Frontal cortex (tissue), 4 donors: ENCODE results near the gene ZNF775. TPM values are rescaled to one million over a fixed set of nuclear protein-coding genes. Genes with fewer than 3 reads are reported as not detected.

Experiments
- DNase-seq, 2 donors: peaks; one replicate each; pipeline ENCODE4 v3.0.0; 2012; ENCODE audit warnings: low spot score in 2 of 2
- FAIRE-seq: peaks from 2 replicates; lab custom pipeline; 2012; peaks lifted over from hg19 to GRCh38; lab: Jason Lieb, UNC
- total RNA-seq: library from RNA; depleted of rRNA; stranded (reverse); fragments of >200 nt; gene quantifications from one replicate; pipeline ENCODE4 v1.2.3, GENCODE V29; 2014
- donor health status: control.
- donor health status: control.
- donor health status: control.

The ZNF775 gene
- total RNA-seq, 1 donor from 2014 or later = 10.2 TPM

DNA sequence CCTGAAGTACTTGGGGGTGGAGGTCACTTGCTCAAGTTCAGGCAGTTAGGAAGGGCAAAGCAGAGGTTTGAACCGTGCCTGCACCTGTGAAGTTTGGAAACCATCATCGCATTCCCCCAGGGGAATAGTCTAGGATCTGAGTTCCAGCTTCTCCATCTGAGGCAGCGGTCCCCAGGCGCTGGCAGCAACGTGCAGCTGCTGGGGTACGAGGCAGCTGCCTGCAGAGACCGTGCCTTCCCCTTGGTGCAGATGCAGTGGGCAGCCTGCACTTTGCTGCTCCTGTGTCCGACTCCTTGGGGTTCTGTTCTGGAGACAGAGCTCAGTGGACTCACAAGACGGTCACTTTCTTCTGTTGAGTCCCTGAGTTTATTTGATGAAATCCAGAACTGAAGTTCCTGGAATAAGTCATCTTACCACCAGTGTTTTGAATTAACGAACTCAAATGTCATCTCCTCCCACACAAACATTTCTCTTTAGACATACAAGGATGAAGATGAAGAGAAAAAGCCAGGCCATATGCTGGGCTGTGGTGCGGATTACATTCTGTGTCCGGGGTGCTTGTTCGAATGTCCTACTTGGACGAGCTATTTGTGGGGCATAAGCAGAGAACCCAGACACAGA, 51.4 kb downstream of the ZNF775 start:
- no peak for DNase-seq
- FAIRE-seq = no peak

DNA sequence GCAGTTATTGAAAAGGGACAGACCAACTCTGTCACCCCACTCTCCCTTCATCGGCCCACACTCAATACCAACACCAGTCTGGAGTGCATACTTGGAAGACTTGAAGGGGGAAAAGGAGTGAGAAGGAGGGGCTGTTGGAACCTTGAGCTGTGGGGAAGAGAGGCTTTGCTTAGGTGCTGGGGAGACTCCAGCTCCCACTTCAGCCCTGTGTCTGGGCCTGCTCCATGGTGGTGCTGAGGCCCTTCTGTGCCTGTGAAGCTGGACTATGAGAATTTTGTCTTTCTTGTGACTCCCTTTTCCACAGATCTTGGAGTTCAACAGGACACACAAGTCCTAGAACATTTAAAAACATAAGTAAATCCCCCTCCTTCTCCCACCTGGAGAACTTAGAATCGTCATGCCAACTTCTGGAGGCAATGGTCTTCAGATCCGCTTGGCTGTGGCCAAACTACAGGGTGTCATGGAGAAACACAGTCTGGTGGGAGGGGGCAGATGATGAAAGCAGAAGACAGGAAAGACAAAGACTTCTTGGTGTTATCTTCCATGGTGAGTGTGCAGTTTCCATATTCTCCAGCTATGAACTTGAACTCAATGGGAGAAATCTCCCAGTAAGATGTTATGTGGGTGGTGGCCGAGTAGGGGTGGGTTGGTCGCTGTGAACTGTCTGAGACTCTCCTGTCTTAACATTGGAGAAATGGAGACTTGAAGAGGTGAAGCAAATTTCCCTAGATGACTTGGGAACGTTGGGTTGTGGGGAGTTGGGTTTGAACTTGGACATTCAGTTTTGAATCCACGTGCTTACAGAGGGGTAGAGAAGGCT, 52.9 kb downstream of the ZNF775 start:
- FAIRE-seq = no peak
- DNase-seq = no peak

DNA sequence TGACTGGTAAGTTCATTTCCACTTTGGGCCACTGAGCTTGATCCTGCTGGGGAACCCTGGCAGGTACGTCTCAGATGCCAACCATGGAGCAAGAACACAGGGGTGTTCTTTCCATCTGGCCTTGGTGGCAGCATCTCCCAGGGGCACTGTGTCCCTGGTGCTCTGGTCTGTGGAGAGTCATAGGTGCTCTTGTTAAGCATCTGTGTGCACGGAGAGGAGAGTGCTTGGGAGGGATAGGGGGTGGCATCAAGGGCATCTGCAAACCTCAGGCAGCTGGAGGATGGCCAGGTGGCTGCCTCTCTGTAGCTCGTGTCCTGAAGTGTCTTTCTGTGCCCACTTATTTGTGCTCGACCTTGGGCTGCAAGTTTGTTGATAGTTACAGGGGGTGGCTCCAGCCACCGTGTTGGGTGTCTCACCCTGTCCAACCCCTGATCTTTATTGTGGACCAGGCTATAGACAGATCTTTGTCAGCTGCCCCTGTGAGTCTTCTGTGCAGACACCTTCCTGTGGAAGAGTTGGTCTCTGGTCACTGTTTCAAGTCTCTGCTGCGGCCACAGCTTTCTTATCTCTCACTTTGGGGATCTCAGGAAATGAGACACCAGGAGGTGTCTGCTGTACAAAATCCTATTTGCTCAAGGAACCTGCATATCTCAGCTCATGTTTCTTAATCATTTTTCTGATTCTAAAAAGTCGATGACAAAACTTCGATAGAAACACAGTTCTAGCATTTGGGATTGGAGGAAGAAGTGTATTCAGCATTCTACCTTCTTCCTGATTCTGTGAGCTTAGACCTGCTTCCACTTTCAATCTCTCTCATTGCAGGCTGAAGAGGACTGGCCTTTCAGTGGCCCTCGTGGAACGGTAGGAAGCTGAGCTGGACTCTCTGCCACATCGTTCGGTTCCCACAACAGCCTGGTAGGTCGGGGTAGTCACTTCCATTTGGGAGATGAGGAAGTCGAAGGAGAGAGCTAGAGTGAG, 54.1 kb downstream of the ZNF775 start:
- FAIRE-seq (no peak), DNase-seq (no peak)

DNA sequence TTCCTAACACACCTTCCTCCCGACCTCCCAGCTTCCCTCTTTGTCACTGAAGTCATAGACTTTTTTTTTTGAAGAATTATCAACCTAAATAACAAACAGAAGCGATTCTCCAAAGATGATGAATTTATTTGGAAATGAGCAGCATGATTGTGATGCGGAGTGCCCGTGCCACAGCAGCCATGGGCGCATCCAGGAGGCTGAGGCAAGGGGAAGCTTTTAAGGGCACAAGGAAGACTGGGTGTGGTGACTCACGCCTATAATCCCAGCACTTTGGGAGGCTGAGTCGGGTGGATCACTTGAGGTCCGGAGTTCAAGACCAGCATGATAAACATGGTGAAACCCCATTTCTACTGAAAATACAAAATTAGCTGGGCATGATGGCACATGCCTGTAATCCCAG, 55.1 kb downstream of the ZNF775 start:
- no peak for DNase-seq
- no peak for FAIRE-seq

DNA sequence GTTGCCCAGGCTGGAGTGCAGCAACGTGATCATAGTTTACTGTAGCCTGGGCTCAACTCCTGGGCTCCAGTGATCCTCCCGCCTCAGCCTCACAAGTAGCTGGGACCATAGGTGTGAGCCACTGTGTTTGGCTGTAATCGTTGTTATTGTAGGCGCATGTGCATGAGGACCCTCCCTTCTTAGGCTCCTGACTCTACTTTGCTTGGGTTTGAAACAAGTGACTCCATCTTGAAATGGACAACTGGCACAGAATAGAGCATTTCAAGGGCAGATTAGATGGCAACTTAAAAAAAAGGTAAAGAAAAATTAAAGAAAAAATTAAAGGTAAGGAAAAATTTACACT, 55.9 kb downstream of the ZNF775 start:
- FAIRE-seq = no peak

DNA sequence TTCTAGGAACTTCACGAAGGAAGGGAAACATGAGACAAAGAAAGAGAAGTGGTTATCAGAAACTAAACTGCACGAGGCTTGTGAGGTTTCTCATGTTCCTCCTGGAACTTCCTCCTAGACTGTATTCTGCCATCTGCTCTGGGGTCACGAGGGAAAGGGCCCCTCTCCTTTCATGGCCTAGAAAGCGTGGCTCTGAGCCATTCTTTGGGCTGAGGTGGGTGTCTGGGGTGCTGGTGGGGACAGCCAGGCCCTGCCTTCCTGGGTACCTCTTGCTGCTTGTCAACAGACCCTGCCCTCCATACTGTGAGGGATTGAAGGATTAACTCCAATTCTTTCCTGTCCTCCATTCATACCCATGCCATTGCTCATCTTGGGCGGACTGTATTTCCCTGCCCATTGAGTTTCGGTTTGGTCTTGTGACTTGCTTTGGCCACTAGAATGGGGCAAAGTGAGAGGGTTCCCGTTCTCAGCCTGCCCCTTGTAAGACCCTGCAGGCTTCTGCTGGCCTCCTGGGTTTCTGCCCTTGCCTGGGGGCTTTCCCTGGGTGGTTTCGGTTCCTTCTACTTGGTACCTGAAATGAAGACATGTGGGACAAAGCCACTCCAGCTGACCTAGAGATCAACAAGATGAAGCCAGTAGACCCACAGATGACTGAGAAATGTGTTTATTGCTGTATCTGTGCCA, 56.4 kb downstream of the ZNF775 start:
- DNase-seq (no peak), FAIRE-seq (no peak)

More for the DNA sequence above, 55.9 kb downstream of the ZNF775 start:
- no peak for DNase-seq

DNA sequence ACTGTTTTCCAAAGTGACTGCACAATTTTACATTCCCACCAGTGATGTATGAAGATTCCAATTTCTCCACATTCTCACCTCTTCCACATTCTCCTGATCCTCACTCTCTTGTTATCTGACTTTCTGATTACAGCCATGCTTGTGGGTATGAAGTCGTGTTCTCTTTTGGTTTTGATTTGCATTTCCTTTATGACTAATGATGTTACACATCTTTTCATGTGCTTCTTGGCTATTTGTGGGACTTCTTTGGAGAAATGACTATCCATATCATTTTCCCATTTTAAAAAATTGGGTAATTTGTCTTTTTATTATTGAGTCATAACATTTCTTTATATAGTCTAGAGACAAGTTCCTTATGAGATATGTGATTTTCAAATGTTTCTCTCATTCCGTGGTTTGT, 60.8 kb downstream of the ZNF775 start:
- no peak for DNase-seq
- no peak for FAIRE-seq

DNA sequence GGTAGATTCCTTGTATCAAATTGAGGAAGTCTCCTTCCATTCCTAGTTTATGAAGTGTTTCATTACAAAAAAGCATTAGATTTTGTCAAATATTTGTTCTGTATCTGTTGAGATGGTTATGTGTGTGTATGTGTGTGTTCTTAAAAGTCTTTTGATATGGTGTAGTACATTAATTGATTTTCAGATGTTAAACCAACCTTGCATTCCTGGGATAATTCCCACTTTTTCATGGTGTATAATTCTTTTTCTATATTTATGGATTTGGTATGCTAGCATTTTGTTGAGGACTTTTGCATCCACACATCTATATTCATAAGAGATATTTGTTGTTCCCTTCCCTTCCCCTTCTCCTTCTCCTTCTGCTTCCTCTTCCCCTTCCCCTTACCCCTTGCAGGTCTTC, 62.4 kb downstream of the ZNF775 start:
- DNase-seq (no peak), FAIRE-seq (no peak)

DNA sequence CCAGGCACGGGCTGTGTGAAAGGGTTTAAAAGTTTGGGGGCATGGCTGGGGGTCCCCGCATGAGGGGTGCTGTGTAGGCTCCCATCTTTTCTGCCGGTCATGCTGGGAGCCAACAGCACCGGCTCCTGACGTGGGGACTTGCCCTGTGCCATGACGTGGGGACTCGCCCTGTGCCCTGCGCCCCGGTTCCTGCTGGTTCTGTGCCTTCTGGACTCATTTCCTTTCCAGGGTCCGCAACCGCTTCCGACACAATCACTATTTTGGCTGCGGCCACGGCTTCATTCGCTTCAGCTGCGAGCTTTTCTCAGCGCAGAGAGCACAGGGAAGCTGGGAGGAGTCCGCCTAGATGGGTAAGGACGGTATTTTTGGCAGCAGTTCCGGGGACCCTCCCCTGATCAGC, 63.7 kb downstream of the ZNF775 start:
- DNase-seq = no peak
- no peak for FAIRE-seq

DNA sequence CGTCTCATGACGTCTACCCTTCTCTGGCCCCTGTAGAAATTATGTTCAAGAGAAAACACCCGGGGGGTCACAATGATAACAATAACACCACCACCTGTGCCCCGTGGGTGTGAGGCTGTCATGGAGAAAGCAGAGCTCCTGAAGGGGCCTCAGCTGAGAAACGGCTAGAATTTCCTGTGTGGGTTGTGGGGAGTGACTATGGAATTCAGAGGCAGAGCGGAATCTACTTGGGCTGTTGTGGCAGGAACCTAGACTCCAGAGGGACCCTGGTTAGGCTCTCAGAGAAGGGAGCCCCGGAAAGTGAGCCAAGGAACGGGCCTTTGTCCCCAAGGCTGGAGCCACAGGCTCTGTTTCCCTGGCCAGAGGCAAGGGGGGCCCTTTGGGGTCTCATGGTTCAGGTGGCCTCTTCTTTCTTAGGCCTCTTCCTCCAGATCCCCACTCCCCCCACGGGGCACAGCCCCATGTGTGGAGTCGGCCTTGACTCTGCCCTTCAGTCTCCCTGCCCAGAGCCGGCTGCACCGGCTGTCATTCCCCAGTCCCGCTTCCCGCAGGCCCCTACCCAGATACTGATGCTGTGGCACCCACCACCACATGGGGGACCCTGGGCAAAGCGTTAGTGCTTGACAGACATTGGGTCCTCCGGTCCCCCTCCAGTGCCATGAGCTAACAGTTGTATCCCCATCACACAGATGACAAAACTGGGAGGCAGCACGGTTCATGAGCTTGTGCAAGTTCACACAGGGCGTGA, 64.8 kb downstream of the ZNF775 start:
- no peak for DNase-seq
- no peak for FAIRE-seq

DNA sequence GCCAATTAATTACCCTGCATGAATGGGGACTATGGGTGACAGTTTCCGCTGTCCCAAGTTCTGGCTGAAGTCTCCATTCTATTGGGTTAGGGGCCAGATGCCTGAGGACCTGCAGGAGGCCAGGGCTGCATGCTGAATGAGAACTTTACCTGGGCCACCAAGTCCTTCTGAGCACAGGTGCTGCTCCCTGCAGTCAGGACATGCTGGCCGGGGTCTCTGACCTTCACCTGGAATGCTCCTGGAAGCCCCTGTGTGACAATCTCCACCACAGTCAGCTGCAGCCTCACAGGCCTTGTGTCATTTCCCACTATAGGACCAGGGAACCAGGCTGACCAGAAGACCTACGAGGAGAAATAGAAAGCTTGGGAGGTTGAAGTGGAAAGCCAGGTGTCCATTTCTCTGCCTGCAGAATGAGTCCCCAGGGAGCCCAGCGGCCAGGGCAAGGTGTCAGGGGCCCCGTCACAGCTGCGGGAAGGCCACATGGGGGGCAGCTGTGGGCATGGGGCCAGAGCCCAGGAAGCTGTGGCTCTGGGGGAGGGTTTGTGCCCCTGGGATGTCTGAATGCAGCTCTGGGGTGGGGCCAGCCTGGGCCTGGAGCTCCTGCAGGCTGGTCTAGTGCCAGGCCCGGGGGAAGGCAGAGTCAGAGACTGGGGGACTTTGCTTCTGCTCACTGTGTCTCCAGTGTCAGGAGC, 65.7 kb downstream of the ZNF775 start:
- DNase-seq = no peak
- no peak for FAIRE-seq

DNA sequence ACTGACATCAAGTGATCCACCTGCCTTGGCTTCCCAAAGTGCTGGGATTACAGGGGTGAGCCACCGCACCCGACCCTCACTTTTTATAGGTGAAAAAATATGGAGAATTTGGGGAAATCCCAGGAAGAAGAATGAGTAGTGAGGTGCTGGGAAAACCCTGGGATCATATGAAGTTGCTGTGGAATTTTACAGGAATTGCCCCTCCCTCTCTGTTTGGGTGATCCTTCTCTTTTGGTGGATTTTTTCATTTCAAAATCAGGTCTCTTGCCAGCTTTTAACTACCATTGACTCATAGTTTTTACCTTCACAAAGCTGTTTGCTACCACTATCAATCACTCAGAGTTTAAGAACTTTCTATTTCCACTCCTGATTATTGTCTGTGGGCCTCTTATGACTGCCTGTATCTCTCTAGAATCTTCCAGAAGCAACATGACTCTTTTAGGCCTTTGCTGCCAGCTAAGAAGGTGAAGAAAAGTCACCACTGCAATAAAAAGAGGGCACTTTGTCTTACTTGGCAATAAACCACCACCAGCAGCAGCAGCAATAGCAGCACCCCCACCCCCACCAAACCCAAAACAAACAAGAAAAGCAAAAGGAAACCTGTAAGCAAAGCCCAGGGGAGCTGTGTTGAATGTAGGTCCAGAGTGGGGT, 67.3 kb downstream of the ZNF775 start:
- DNase-seq (no peak), FAIRE-seq (no peak)

Other genes with a start within 250 kb of the ZNF775 start
- gene LRRC61, start 56.0 kb upstream of the ZNF775 start, total RNA-seq = 13.5 TPM
- gene ACTR3C, start 55.8 kb upstream of the ZNF775 start, total RNA-seq = 5.3 TPM
- gene RARRES2, start 37.7 kb upstream of the ZNF775 start, total RNA-seq = 6.9 TPM
- 29.3 TPM for gene REPIN1, start 10.5 kb upstream of the ZNF775 start, total RNA-seq
- 1.6 TPM for gene GIMAP8, start 71.3 kb downstream of the ZNF775 start, total RNA-seq
- 2.4 TPM for gene GIMAP7, start 135.5 kb downstream of the ZNF775 start, total RNA-seq
- 9.0 TPM for gene GIMAP4, start 188.1 kb downstream of the ZNF775 start, total RNA-seq